HG03108 (cell line): ENCODE measurements around the gene ZNF524.
A peak's percentile ranks its signal among the peaks of the same experiment; 100 is the strongest.

ENCODE experiments used
- ATAC-seq: cut with Tn5 transposase; IDR thresholded peaks from one replicate; pipeline ENCODE4 v1.9.1; 2021; ENCODE audit warnings: moderate library complexity; ENCODE audit not compliant: unreplicated experiment

The ZNF524 gene

DNA sequence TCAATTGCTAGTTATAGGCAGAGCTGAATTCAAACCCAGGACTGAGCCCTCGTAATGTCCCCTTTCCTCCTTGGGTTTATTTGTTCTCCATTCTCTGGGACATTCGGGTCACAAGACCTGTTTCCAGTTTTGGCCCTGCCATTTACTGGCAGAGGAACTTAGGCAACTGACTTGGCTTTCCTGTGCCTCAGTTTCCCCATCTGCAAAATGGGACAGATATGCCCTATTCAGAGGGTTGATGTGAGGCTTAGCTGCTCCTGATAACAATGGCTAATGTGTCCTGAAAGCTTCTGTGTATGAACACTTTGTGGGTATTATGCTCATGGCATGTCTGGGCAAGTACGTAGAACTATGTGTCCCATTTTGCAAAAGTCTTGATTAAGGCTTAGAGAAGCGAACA is 996 bp downstream of the ZNF524 start:
- no peak for ATAC-seq

DNA sequence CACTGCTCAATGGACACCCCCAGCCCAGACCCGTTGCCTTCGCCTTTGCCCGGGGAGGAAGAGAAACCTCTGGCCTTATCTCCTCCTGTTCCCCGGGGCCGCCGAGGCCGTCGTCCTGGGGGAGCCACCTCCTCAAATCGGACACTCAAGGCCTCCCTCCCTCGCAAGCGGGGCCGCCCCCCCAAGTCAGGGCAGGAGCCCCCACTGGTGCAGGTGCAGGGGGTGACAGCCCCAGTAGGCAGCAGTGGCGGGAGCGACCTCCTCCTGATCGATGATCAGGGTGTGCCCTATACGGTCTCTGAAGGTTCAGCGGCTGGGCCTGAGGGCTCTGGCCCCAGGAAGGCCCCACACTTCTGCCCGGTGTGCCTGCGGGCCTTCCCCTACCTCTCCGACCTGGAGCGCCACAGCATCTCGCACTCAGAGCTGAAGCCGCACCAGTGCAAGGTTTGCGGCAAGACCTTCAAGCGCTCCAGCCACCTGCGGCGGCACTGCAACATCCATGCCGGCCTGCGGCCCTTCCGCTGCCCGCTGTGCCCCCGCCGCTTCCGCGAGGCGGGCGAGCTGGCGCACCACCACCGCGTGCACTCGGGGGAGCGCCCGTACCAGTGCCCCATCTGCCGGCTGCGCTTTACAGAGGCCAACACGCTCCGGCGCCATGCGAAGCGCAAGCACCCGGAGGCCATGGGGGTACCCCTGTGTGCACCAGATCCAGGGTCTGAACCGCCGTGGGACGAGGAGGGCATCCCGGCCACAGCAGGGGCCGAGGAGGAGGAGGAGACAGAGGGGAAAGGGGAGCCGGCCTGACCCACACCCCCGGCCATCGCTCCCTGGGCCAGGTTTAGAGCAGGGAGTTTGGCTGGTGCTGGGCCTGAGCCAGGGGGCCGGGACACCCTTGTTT is 2.3 kb downstream of the ZNF524 start:
- ATAC-seq = no peak

DNA sequence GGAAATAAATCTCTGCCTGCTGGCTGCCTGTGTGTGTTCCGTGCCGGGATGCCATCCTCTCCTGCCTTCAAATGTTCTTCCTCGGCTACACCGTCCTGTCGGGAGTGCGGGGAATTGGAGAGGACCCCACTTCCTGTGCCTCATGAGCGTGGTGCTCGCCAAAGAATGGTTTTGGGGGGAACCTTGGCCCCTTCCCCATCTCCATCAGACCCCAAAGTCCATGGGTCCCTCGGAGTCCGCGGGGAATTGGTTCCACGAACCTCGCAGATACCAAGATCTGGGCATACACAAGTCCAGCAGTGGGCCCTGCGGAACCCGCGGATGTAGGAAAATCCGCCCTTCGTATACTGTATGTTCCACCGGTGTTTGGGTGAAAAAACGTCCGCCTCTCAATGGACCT is 3.0 kb downstream of the ZNF524 start:
- ATAC-seq = no peak

- ATAC-seq = no peak
Observed at GRCh38 chr19:55603581-55604292, 3.6 kb downstream of the ZNF524 start.

GRCh38 chr19:55605207-55605636 is 5.1 kb downstream of the ZNF524 start:
- peak; percentile 62 for ATAC-seq

DNA sequence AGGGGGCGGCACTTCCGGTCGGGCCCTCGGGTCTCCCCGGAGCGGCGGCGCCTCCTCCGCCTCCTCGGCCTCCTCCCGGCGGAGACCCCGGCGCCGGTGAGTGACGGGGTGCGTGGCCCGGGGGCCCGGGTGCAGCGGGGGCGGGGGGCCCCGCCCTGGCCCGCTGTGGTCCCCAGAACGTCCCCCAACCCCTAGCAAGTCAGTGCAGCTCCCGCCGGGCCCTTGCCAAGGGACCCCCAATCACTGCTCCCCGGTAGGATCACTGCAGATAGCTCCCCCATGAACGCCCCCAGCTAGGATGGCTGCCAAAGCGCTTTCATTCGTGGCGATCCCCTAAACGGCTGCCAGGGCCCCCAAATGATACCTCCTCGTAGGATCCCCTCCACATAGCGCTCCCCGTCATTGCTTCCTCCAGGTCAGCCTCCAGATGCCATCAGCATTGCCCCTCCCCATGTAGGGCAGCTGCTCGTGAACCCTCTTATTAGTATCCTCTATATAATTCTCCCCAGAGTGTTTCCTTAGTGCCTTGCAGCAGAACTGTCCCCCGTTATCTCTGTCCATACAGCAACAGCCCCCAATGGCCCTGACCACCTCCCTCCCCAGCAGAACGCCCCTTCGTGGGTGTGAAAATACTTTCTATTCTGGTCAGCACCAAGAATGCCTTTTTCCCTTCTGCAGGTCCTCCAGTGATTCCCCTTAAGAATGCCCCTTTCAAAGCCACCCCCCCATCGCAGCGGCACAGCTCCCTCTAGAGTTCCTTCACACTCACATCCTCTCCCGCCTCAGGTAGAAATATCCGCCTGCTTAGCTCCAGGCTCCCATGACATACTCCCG is 5.8 kb downstream of the ZNF524 start, which contains the start of gene ZNF865:
Gene ZNF865 (plus strand): TSS at position 11 of the 834 bp plus-strand sequence. CDS start 7,972 bp downstream, outside the sequence.
- no peak for ATAC-seq

- no peak for ATAC-seq
Observed at GRCh38 chr19:55606471-55606787, 6.3 kb downstream of the ZNF524 start.

- no peak for ATAC-seq
Observed at GRCh38 chr19:55606817-55607216, 6.7 kb downstream of the ZNF524 start.

GRCh38 chr19:55609326-55609725 is 9.2 kb downstream of the ZNF524 start:
- no peak for ATAC-seq

DNA sequence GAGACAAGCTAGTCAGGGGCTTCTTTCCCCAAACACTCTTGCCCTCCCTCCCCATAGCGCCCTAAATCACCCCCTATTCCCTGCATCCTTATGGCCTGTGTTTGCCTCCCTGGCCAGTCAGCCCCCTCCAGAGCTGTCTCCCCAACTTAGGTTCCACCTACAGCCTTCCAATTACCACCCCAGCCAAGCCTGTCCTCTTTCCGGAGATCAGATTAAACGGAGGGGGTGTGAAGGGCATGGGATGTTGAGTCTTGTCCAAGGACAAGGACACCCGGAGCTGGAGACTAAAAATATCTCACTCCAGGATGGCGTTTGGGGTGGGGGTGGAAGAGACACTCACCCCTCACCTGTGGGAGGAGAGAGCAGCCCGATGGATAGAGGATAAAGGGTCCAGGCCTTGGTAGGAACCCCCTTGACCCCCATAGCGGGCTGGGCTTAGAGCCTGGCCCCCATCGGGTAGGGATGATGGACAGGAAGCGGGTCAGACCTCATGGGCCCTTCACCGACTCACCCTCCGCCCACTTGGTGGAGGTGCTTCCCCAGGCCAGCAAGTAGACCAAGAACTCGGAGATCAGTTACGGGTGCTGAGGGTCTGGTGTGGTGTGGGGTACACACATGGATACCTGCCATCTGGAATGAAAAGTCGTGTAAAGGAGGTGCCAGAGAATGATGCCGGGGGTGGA is 11.4 kb downstream of the ZNF524 start:
- ATAC-seq = no peak

GRCh38 chr19:55611983-55612645 is 12.0 kb downstream of the ZNF524 start:
- ATAC-seq = no peak

- ATAC-seq = no peak
Observed at GRCh38 chr19:55613396-55613795, 13.3 kb downstream of the ZNF524 start.

GRCh38 chr19:55613930-55614710 is 14.0 kb downstream of the ZNF524 start:
- ATAC-seq = no peak

DNA sequence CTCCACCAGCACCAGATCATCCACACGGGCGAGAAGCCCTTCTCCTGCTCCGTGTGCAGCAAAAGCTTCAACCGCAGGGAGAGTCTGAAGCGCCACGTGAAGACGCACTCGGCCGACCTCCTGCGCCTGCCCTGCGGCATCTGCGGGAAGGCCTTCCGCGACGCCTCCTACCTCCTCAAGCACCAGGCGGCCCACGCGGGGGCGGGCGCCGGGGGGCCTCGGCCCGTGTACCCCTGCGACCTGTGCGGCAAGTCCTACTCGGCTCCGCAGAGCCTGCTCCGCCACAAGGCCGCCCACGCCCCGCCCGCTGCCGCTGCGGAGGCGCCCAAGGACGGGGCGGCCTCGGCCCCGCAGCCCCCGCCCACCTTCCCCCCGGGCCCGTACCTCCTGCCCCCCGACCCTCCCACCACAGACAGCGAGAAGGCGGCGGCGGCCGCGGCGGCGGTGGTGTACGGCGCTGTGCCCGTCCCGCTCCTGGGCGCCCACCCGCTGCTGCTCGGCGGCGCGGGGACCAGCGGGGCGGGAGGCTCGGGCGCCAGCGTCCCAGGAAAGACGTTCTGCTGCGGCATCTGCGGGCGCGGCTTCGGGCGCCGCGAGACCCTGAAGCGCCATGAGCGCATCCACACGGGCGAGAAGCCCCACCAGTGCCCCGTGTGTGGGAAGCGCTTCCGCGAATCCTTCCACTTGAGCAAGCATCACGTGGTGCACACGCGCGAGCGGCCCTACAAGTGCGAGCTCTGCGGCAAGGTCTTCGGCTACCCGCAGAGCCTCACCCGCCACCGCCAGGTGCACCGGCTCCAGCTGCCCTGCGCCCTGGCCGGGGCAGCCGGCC is 14.8 kb downstream of the ZNF524 start:
- no peak for ATAC-seq

DNA sequence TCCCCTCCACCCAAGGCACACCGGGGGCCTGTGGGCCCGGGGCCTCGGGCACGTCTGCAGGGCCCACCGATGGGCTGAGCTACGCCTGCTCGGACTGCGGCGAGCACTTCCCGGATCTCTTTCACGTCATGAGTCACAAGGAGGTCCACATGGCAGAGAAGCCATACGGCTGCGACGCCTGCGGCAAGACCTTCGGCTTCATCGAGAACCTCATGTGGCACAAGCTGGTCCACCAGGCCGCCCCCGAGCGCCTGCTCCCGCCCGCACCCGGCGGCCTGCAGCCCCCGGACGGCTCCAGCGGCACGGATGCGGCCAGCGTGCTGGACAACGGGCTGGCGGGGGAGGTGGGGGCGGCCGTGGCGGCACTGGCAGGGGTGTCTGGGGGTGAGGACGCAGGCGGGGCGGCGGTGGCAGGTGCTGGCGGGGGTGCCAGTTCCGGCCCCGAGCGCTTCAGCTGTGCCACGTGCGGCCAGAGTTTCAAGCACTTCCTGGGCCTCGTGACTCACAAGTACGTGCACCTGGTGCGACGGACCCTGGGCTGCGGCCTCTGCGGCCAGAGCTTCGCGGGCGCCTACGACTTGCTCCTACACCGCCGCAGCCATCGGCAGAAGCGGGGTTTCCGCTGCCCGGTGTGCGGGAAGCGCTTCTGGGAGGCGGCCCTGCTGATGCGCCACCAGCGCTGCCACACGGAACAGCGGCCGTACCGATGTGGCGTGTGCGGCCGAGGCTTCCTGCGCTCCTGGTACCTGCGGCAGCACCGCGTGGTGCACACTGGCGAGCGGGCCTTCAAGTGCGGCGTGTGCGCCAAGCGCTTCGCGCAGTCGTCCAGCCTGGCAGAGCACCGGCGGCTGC is 15.7 kb downstream of the ZNF524 start:
- no peak for ATAC-seq

DNA sequence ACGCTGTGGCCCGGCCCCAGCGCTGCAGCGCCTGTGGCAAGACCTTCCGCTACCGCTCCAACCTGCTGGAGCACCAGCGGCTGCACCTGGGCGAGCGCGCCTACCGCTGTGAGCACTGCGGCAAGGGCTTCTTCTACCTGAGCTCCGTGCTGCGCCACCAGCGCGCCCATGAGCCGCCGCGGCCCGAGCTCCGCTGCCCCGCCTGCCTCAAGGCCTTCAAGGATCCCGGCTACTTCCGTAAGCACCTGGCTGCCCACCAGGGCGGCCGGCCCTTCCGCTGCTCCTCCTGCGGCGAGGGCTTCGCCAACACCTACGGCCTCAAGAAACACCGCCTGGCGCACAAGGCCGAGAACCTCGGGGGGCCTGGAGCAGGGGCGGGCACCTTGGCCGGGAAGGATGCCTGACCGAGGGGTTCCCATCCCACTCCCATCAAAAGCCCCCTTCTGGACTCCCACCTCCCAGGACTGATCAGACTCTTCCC is 16.3 kb downstream of the ZNF524 start:
- no peak for ATAC-seq

- ATAC-seq = no peak
Observed at GRCh38 chr19:55617426-55617825, 17.3 kb downstream of the ZNF524 start.
